Measurements from ENCODE around the gene TGM4. TPM values are rescaled to one million over a fixed set of nuclear protein-coding genes. Genes with fewer than 3 reads are reported as not detected.

TGM4 gene
- total RNA-seq, 1 donor from 2014 or later: not detected

GRCh38 chr3:44926921-44927320 is 52.5 kb downstream of the TGM4 start:
- Histone ChIP-seq H3K36me3 (ENCODE audit: control insufficient read depth, insufficient read depth, low read length) (no peaks in the 10 kb centered on the region), H3K27me3 (ENCODE audit: control insufficient read depth, insufficient read depth, low read length) (no peaks in the 10 kb centered on the region), H3K4me3 (ENCODE audit: low read depth, low read length) (no peak overlapping the region)
- DNase-seq (ENCODE audit: low read depth): no peak
- TF ChIP-seq CTCF (IDR thresholded peaks at IDR 0.05; ENCODE audit: insufficient read depth, low read length, poor library complexity, severe bottlenecking): no peak

GRCh38 chr3:44927371-44927770 is 53.0 kb downstream of the TGM4 start:
- Histone ChIP-seq H3K27me3 (ENCODE audit: control insufficient read depth, insufficient read depth, low read length) (no peaks in the 10 kb centered on the region), H3K36me3 (ENCODE audit: control insufficient read depth, insufficient read depth, low read length) (no peaks in the 10 kb centered on the region), H3K4me3 (ENCODE audit: low read depth, low read length) (no peak overlapping the region)
- no peak for DNase-seq (ENCODE audit: low read depth)
- no peak for TF ChIP-seq CTCF (IDR thresholded peaks at IDR 0.05; ENCODE audit: insufficient read depth, low read length, poor library complexity, severe bottlenecking)

- Histone ChIP-seq H3K4me3 (ENCODE audit: low read depth, low read length) (no peak overlapping the region), H3K36me3 (ENCODE audit: control insufficient read depth, insufficient read depth, low read length) (no peaks in the 10 kb centered on the region), H3K27me3 (ENCODE audit: control insufficient read depth, insufficient read depth, low read length) (no peaks in the 10 kb centered on the region)
- TF ChIP-seq CTCF (IDR thresholded peaks at IDR 0.05; ENCODE audit: insufficient read depth, low read length, poor library complexity, severe bottlenecking): no peak
- DNase-seq (ENCODE audit: low read depth): no peak
Observed at GRCh38 chr3:44929782-44930181, 55.4 kb downstream of the TGM4 start.

GRCh38 chr3:44930911-44931310 is 56.5 kb downstream of the TGM4 start:
- Histone ChIP-seq H3K36me3 (ENCODE audit: control insufficient read depth, insufficient read depth, low read length) (no peaks in the 10 kb centered on the region), H3K27me3 (ENCODE audit: control insufficient read depth, insufficient read depth, low read length) (no peaks in the 10 kb centered on the region), H3K4me3 (ENCODE audit: low read depth, low read length) (no peak overlapping the region)
- DNase-seq (ENCODE audit: low read depth): no peak
- no peak for TF ChIP-seq CTCF (IDR thresholded peaks at IDR 0.05; ENCODE audit: insufficient read depth, low read length, poor library complexity, severe bottlenecking)

- no peaks in the 10 kb centered on the region for H3K36me3 ChIP-seq (ENCODE audit: control insufficient read depth, insufficient read depth, low read length)
- DNase-seq (ENCODE audit: low read depth): no peak
- H3K4me3 ChIP-seq (ENCODE audit: low read depth, low read length): no peak overlapping the region
- H3K27me3 ChIP-seq (ENCODE audit: control insufficient read depth, insufficient read depth, low read length): no peaks in the 10 kb centered on the region
- no peak for TF ChIP-seq CTCF (IDR thresholded peaks at IDR 0.05; ENCODE audit: insufficient read depth, low read length, poor library complexity, severe bottlenecking)
Observed at GRCh38 chr3:44931791-44932190, 57.4 kb downstream of the TGM4 start.

GRCh38 chr3:44932271-44932670 is 57.9 kb downstream of the TGM4 start:
- TF ChIP-seq CTCF (IDR thresholded peaks at IDR 0.05; ENCODE audit: insufficient read depth, low read length, poor library complexity, severe bottlenecking): no peak
- H3K27me3 ChIP-seq (ENCODE audit: control insufficient read depth, insufficient read depth, low read length): no peaks in the 10 kb centered on the region
- no peaks in the 10 kb centered on the region for H3K36me3 ChIP-seq (ENCODE audit: control insufficient read depth, insufficient read depth, low read length)
- no peak overlapping the region for H3K4me3 ChIP-seq (ENCODE audit: low read depth, low read length)
- DNase-seq (ENCODE audit: low read depth): no peak

Data from kidney epithelial cell (primary cell).